Measurements from ENCODE around the gene MMP17. TPM values are rescaled to one million over a fixed set of nuclear protein-coding genes. Genes with fewer than 3 reads are reported as not detected.

MMP17 gene
- total and polyA plus RNA-seq, 2 of the 4 experiments (the other 2 are of a cell fraction), result 1.4 to 11.8 TPM

DNA sequence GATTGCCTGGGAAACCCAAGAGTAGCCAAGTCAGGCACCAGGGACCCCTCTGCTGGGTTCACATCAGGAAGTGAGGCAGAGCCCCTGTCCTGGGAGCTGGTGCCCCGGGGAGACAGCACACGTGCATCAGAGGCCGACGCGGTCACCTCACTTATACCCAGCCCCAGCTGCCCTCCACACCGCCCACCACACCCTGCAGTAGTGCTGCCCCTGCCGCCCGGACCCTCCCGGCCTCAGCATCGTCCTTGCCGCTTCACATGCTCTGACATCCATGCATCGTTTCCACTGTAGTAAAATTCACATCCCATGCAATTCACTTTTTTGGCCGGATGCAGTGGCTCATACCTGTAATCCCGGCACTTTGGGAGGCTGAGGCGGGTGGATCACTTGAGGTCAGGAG is 14.0 kb downstream of the MMP17 start:
- no peak overlapping the region for H2BK120ac ChIP-seq (ENCODE audit: low read depth, low read length)
- H3K56ac ChIP-seq (ENCODE audit: extremely low read depth, insufficient read depth, low read length), result no peak overlapping the region
- H3K18ac ChIP-seq (ENCODE audit: low read depth, low read length), result no peak overlapping the region
- H2BK5ac ChIP-seq (ENCODE audit: low read depth, low read length, poor library complexity, severe bottlenecking), result no peak overlapping the region
- H2AK9ac ChIP-seq (replicated peaks; ENCODE audit: low read depth, low read length, poor library complexity), result no peak overlapping the region
- no peak overlapping the region for H3K23ac ChIP-seq (ENCODE audit: low read depth, low read length)
- dilution Hi-C loops (cut with HindIII; ENCODE audit: low sequenced_read_pairs, unreplicated experiment), result no loop called here
- no peak overlapping the region for H4K5ac ChIP-seq (ENCODE audit: low read depth, low read length)
- H3K27ac ChIP-seq (ENCODE audit: insufficient read depth, low read length), result no peak overlapping the region
- ChIA-PET CTCF (no interaction called here), POLR2A (ENCODE audit: unreplicated experiment) (no interaction called here)
- ATAC-seq (ENCODE audit: low read depth), result no peak
- WGBS, 2 experiments (ENCODE audit: extremely low coverage in 2 of 2, insufficient read length in 1 of 2), result 86% methylated on average over 9 of the region's 15 CpGs; no CpG with 5 or more reads in 1 of the 2 experiments
- TF ChIP-seq MXI1 (IDR thresholded peaks at IDR 0.05; ENCODE audit: borderline replicate concordance, low read depth, low read length) (no peak), RFX5 (IDR thresholded peaks at IDR 0.05; ENCODE audit: low read depth, low read length) (no peak), CEBPB (IDR thresholded peaks at IDR 0.05; ENCODE audit: low read depth, low read length) (no peak), MAZ (IDR thresholded peaks at IDR 0.05; ENCODE audit: borderline replicate concordance, low read depth, low read length) (no peak), MAFK (IDR thresholded peaks at IDR 0.05; ENCODE audit: low read depth, low read length) (no peak), CHD1 (IDR thresholded peaks at IDR 0.05; ENCODE audit: low read depth, low read length) (no peak), FOS (IDR thresholded peaks at IDR 0.05; ENCODE audit: low read depth, low read length) (no peak), RAD21 (IDR thresholded peaks at IDR 0.05; ENCODE audit: low read length) (no peak)
- TF ChIP-seq, protein P1, sequence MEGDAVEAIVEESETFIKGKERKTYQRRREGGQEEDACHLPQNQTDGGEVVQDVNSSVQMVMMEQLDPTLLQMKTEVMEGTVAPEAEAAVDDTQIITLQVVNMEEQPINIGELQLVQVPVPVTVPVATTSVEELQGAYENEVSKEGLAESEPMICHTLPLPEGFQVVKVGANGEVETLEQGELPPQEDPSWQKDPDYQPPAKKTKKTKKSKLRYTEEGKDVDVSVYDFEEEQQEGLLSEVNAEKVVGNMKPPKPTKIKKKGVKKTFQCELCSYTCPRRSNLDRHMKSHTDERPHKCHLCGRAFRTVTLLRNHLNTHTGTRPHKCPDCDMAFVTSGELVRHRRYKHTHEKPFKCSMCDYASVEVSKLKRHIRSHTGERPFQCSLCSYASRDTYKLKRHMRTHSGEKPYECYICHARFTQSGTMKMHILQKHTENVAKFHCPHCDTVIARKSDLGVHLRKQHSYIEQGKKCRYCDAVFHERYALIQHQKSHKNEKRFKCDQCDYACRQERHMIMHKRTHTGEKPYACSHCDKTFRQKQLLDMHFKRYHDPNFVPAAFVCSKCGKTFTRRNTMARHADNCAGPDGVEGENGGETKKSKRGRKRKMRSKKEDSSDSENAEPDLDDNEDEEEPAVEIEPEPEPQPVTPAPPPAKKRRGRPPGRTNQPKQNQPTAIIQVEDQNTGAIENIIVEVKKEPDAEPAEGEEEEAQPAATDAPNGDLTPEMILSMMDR (conservative IDR thresholded peaks at IDR 0.05; ENCODE audit: low read depth, low read length), result no peak
- TF ChIP-seq, protein P2, sequence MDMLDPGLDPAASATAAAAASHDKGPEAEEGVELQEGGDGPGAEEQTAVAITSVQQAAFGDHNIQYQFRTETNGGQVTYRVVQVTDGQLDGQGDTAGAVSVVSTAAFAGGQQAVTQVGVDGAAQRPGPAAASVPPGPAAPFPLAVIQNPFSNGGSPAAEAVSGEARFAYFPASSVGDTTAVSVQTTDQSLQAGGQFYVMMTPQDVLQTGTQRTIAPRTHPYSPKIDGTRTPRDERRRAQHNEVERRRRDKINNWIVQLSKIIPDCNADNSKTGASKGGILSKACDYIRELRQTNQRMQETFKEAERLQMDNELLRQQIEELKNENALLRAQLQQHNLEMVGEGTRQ (IDR thresholded peaks at IDR 0.05; ENCODE audit: low read depth, low read length), result no peak
- H3K9ac ChIP-seq (ENCODE audit: low read depth, low read length), result no peak overlapping the region
- no peak overlapping the region for H3K4me2 ChIP-seq (ENCODE audit: low read depth, low read length)
- peaks cover 7% of the 10 kb centered on the region; the same call in 1 of the 2 replicates for H3K36me3 ChIP-seq (ENCODE audit: control insufficient read depth, insufficient read depth, low read length)
- H4K20me1 ChIP-seq (ENCODE audit: insufficient read depth, low read length), result no peaks in the 10 kb centered on the region
- no peaks in the 10 kb centered on the region for H3K79me1 ChIP-seq (ENCODE audit: low read depth in 1 of 2, low read length in 2 of 2)
- no peak overlapping the region for H3K4me3 ChIP-seq (ENCODE audit: insufficient read depth, low read depth, low read length)
- H2BK15ac ChIP-seq (ENCODE audit: low read depth, low read length), result no peak overlapping the region
- H3K27me3 ChIP-seq (ENCODE audit: control insufficient read depth, insufficient read depth, low read length), result no peaks in the 10 kb centered on the region
- intact Hi-C loops (cut with micrococcal nuclease), result no loop called here
- H2AFZ ChIP-seq (replicated peaks; ENCODE audit: low read length, poor library complexity), result no peak overlapping the region
- H3K4ac ChIP-seq (ENCODE audit: low read depth, low read length), result no peak overlapping the region
- no peak overlapping the region for H3K14ac ChIP-seq (replicated peaks; ENCODE audit: low read depth, low read length)
- in situ Hi-C loops (cut with MboI; ENCODE audit: low sequenced_read_pairs), result loop anchor here (25.0 kb wide), 1 partner anchor 730 kb away; no protein-coding TSS in a partner anchor
- H3K9me3 ChIP-seq (ENCODE audit: control insufficient read depth, insufficient read depth, low read length), result no peaks in the 10 kb centered on the region
- H3K9me1 ChIP-seq (ENCODE audit: insufficient read depth, low read length), result no peaks in the 10 kb centered on the region
- no peak overlapping the region for H2BK20ac ChIP-seq (ENCODE audit: low read depth, low read length)
- H3K4me1 ChIP-seq (ENCODE audit: control insufficient read depth, insufficient read depth, low read length), result no peaks in the 10 kb centered on the region
- no peak for DNase-seq
- no peak overlapping the region for H2AK5ac ChIP-seq (ENCODE audit: low read depth, low read length)
- H4K91ac ChIP-seq (ENCODE audit: insufficient read depth, low read depth, low read length), result no peak overlapping the region
- no peak overlapping the region for H4K8ac ChIP-seq (ENCODE audit: low read depth in 2 of 2, low read length in 2 of 2)
- BruUV-seq (replicated peaks), result no TSS peak
